ENCODE data around the gene UTF1. TPM values are rescaled to one million over a fixed set of nuclear protein-coding genes. Genes with fewer than 3 reads are reported as not detected.

The UTF1 gene
- total RNA-seq, 2 donors from 2014 or later, result 1.5 TPM; not detected in 1

GRCh38 chr10:133279326-133280226 is 49.6 kb downstream of the UTF1 start:
- H3K36me3 Mint-ChIP-seq (ENCODE audit: low read depth), result peaks cover 20% of the 10 kb centered on the region
- H3K27me3 Mint-ChIP-seq (ENCODE audit: insufficient read depth), result peaks cover 6% of the 10 kb centered on the region
- no peak overlapping the region for H3K27ac Mint-ChIP-seq
- H3K4me1 Mint-ChIP-seq, result no peaks in the 10 kb centered on the region
- Histone ChIP-seq H3K4me1 (ENCODE audit: control insufficient read depth, insufficient read depth, low read length) (peaks cover 4% of the 10 kb centered on the region), H3K9ac (ENCODE audit: extremely low read depth, low read length, poor library complexity, severe bottlenecking) (no peak overlapping the region), H3K9me3 (ENCODE audit: control insufficient read depth, low read length) (no peaks in the 10 kb centered on the region), H3K27ac (ENCODE audit: low read depth, low read length) (no peak overlapping the region), H3K27me3 (ENCODE audit: control insufficient read depth, insufficient read depth, low read length, poor library complexity, severe bottlenecking) (peaks cover 9% of the 10 kb centered on the region), H3K4me3 (ENCODE audit: low read length) (no peak overlapping the region), H3K36me3 (ENCODE audit: control insufficient read depth, insufficient read depth, low read length) (peaks cover 14% of the 10 kb centered on the region)
- no peak overlapping the region for H3K4me3 Mint-ChIP-seq
- H3K9me3 Mint-ChIP-seq, result no peaks in the 10 kb centered on the region
- no peak for DNase-seq
- 90 to 92% methylated on average over 11 to 24 of the region's 24 CpGs for WGBS, 2 experiments (ENCODE audit: insufficient coverage in 1 of 2, insufficient read length in 1 of 2)
- TF ChIP-seq CTCF (conservative IDR thresholded peaks at IDR 0.05), result no peak

GRCh38 chr10:133280391-133281059 is 50.5 kb downstream of the UTF1 start:
- Histone ChIP-seq H3K27me3 (ENCODE audit: control insufficient read depth, insufficient read depth, low read length, poor library complexity, severe bottlenecking) (peaks cover 9% of the 10 kb centered on the region), H3K9me3 (ENCODE audit: control insufficient read depth, low read length) (no peaks in the 10 kb centered on the region), H3K36me3 (ENCODE audit: control insufficient read depth, insufficient read depth, low read length) (peaks cover 24% of the 10 kb centered on the region), H3K27ac (ENCODE audit: low read depth, low read length) (no peak overlapping the region), H3K9ac (ENCODE audit: extremely low read depth, low read length, poor library complexity, severe bottlenecking) (no peak overlapping the region), H3K4me1 (ENCODE audit: control insufficient read depth, insufficient read depth, low read length) (no peaks in the 10 kb centered on the region), H3K4me3 (ENCODE audit: low read length) (no peak overlapping the region)
- no peak for TF ChIP-seq CTCF (conservative IDR thresholded peaks at IDR 0.05)
- H3K27ac Mint-ChIP-seq, result no peak overlapping the region
- H3K4me1 Mint-ChIP-seq, result no peaks in the 10 kb centered on the region
- H3K4me3 Mint-ChIP-seq, result no peak overlapping the region
- no peaks in the 10 kb centered on the region for H3K9me3 Mint-ChIP-seq
- H3K36me3 Mint-ChIP-seq (ENCODE audit: low read depth), result peaks cover 30% of the 10 kb centered on the region
- WGBS, 2 experiments (ENCODE audit: insufficient coverage in 1 of 2, insufficient read length in 1 of 2), result 92 to 93% methylated on average over 6 to 10 of the region's 10 CpGs
- DNase-seq, result no peak
- H3K27me3 Mint-ChIP-seq (ENCODE audit: insufficient read depth), result peaks cover 6% of the 10 kb centered on the region

GRCh38 chr10:133281084-133281483 is 51.1 kb downstream of the UTF1 start:
- Mint-ChIP-seq H3K27me3 (ENCODE audit: insufficient read depth) (peaks cover 2% of the 10 kb centered on the region), H3K36me3 (ENCODE audit: low read depth) (peaks cover 36% of the 10 kb centered on the region), H3K4me3 (no peak overlapping the region), H3K9me3 (no peaks in the 10 kb centered on the region), H3K27ac (no peak overlapping the region), H3K4me1 (no peaks in the 10 kb centered on the region)
- Histone ChIP-seq H3K36me3 (ENCODE audit: control insufficient read depth, insufficient read depth, low read length) (peaks cover 29% of the 10 kb centered on the region), H3K9ac (ENCODE audit: extremely low read depth, low read length, poor library complexity, severe bottlenecking) (no peak overlapping the region), H3K4me1 (ENCODE audit: control insufficient read depth, insufficient read depth, low read length) (no peaks in the 10 kb centered on the region), H3K27ac (ENCODE audit: low read depth, low read length) (no peak overlapping the region), H3K9me3 (ENCODE audit: control insufficient read depth, low read length) (no peaks in the 10 kb centered on the region), H3K27me3 (ENCODE audit: control insufficient read depth, insufficient read depth, low read length, poor library complexity, severe bottlenecking) (peaks cover 5% of the 10 kb centered on the region), H3K4me3 (ENCODE audit: low read length) (no peak overlapping the region)
- WGBS, 2 experiments (ENCODE audit: insufficient coverage in 1 of 2, insufficient read length in 1 of 2), result 95 to 97% methylated on average over 8 to 13 of the region's 15 CpGs
- TF ChIP-seq CTCF (conservative IDR thresholded peaks at IDR 0.05), result no peak
- DNase-seq, result no peak

Small RNA genes within 50 kb of the gene (microRNA-seq; reads per million reads assigned to microRNA genes)
- not detected for gene MIR202 (ENCODE audit: borderline microRNAs expressed)

Other genes starting within 250 kb of the UTF1 start
- gene ADGRA1, start 142.3 kb upstream of the UTF1 start, total RNA-seq, result 1 to 10 TPM in 1 of 2 donors, under 1 TPM in 1; 0.24 to 1.0 TPM
- gene KNDC1, start 70.0 kb upstream of the UTF1 start, total RNA-seq, result 1 to 10 TPM; 6.5 to 9.6 TPM
- 10 to 100 TPM in 1 of 2 donors, 1 to 10 TPM in 1; 5.5 to 14.2 TPM for gene VENTX, start 7.6 kb downstream of the UTF1 start, total RNA-seq
- 1 to 10 TPM; 3.7 to 5.5 TPM for gene ADAM8, start 46.7 kb downstream of the UTF1 start, total RNA-seq
- 10 to 100 TPM; 52.8 to 63.0 TPM for gene TUBGCP2, start 78.7 kb downstream of the UTF1 start, total RNA-seq
- 10 to 100 TPM; 48.1 to 57.6 TPM for gene ZNF511, start 78.7 kb downstream of the UTF1 start, total RNA-seq
- gene CALY, start 106.7 kb downstream of the UTF1 start, total RNA-seq, result 1 to 10 TPM in 1 of 2 donors, under 1 TPM in 1; 0.75 to 1.3 TPM
- gene PRAP1, start 117.2 kb downstream of the UTF1 start, total RNA-seq, result not detected
- gene FUOM, start 127.8 kb downstream of the UTF1 start, total RNA-seq, result 10 to 100 TPM; 81.0 to 83.9 TPM
- gene ECHS1, start 143.1 kb downstream of the UTF1 start, total RNA-seq, result 100 to 1,000 TPM in 1 of 2 donors, 10 to 100 TPM in 1; 92.3 to 102 TPM
- 10 to 100 TPM in 1 of 2 donors, 1 to 10 TPM in 1; 9.7 to 11.1 TPM for gene PAOX, start 149.0 kb downstream of the UTF1 start, total RNA-seq
- gene MTG1, start 163.9 kb downstream of the UTF1 start, total RNA-seq, result 10 to 100 TPM; 71.3 to 86.0 TPM
- under 1 TPM; 0.11 to 0.24 TPM for gene SPRN, start 194.4 kb downstream of the UTF1 start, total RNA-seq
- under 1 TPM; 0.37 to 0.80 TPM for gene SCART1, start 223.7 kb downstream of the UTF1 start, total RNA-seq